NCI-H2171 (cell line): Measurements from ENCODE around the gene TMEM35B.
"Not testable (repeated sequence)": the region's sequence is repeated elsewhere in the genome, so short reads cannot be mapped to it uniquely, and the experiment has no call there.

Source experiments
- DNase-seq: peaks from one replicate; lab custom pipeline; 2025; lab: John Stamatoyannopoulos, UW

Gene TMEM35B

GRCh38 chr1:34984793-34985608 lies at the start of gene TMEM35B:
Gene TMEM35B (minus strand): TSS chr1:34985347. CDS start chr1:34985305, 42 bp downstream.
- peak; percentile 23 for DNase-seq

- DNase-seq = no peak
Observed at GRCh38 chr1:35033346-35033745, 48.2 kb upstream of the TMEM35B start.

GRCh38 chr1:35032384-35032739 lies 47.2 kb upstream of the TMEM35B start:
- DNase-seq = no peak

- no peak for DNase-seq
Observed at GRCh38 chr1:35030756-35031446, 45.8 kb upstream of the TMEM35B start.

- no peak for DNase-seq
Observed at GRCh38 chr1:35030338-35030737, 45.2 kb upstream of the TMEM35B start.

- no peak for DNase-seq
Observed at GRCh38 chr1:35029761-35030160, 44.6 kb upstream of the TMEM35B start.

GRCh38 chr1:35016406-35016805 lies 31.3 kb upstream of the TMEM35B start:
- no peak for DNase-seq

- no peak for DNase-seq
Observed at GRCh38 chr1:35014486-35014885, 29.3 kb upstream of the TMEM35B start.

- no peak for DNase-seq
Observed at GRCh38 chr1:35005711-35006110, 20.6 kb upstream of the TMEM35B start.

- no peak for DNase-seq
Observed at GRCh38 chr1:35001743-35002142, 16.6 kb upstream of the TMEM35B start.

- no peak for DNase-seq
Observed at GRCh38 chr1:34994878-34995277, 9.7 kb upstream of the TMEM35B start.

- no peak for DNase-seq
Observed at GRCh38 chr1:34988581-34988980, 3.4 kb upstream of the TMEM35B start.

- no peak for DNase-seq
Observed at GRCh38 chr1:34988147-34988546, 3.0 kb upstream of the TMEM35B start.

- DNase-seq = no peak
Observed at GRCh38 chr1:34987018-34987417, 1.9 kb upstream of the TMEM35B start.

GRCh38 chr1:34985609-34985904 lies 410 bp upstream of the TMEM35B start:
- DNase-seq = not testable (repeated sequence)

- no peak for DNase-seq
Observed at GRCh38 chr1:34984435-34984792, 733 bp downstream of the TMEM35B start.

GRCh38 chr1:34983700-34984355 lies 1.3 kb downstream of the TMEM35B start:
- DNase-seq = no peak

- DNase-seq = peak; percentile 75
Observed at GRCh38 chr1:34982820-34983376, 2.2 kb downstream of the TMEM35B start.

GRCh38 chr1:34980715-34981114 lies 4.4 kb downstream of the TMEM35B start:
- DNase-seq = no peak

GRCh38 chr1:34978921-34979320 lies 6.2 kb downstream of the TMEM35B start:
- DNase-seq = no peak

GRCh38 chr1:34977858-34978257 lies 7.3 kb downstream of the TMEM35B start:
- DNase-seq = no peak

GRCh38 chr1:34977210-34977471 lies 8.0 kb downstream of the TMEM35B start:
- no peak for DNase-seq
